ENCODE data around the gene RICTOR. TPM values are rescaled to one million over a fixed set of nuclear protein-coding genes. Genes with fewer than 3 reads are reported as not detected.
A peak's percentile ranks its signal among the peaks of the same experiment; 100 is the strongest.

Gene RICTOR
- total and polyA plus RNA-seq, 9 of the 15 experiments (the other 6 are each of a cell fraction or from before 2014, with no cell fraction given), result 13.9 to 46.6 (median 22.6) TPM

DNA sequence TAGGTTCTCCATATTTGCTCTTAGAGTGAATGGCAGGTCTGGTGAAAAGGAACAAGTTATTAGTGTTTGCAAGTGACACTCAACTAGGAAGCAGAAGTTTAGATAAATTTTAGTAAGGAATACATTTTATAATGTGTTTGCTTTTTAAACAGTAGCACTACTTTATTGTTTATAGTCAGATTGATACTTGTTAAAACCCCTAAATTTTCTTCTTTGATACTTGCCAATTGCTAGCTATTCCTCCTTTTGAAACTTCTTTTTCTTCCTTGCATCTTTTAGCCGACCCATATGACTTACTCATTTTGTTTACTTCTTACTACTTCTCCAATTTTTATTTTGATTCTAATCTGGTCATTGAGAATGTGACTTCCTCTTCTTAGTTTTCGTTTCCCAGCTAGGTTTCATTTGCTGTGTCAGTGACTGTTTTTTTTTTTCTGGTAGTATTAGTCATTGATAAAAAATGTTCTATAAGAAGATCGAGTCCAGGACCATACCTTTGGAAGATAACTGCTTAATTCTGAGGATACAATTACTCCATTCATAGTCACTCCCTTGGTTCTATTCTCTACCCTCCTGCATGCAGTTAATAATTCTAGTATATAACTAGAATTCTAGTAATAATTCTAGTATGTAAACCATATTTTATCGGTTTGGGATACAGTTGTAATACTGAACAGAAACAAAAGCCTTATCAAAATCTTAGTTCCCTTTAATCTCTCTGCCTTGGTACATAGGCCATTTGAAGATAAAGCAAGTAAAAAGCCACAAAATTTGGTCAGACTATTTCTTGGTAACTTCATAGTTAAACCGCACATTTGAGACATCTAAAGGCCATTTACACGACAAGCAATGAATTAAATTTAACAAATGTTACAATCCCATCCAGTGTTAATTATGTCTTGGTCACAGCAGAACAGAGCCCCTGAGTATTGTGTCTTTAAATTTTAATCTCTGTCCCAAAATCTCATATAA lies 2.8 kb upstream of the RICTOR start (continued):
- TF ChIP-seq, protein P1, sequence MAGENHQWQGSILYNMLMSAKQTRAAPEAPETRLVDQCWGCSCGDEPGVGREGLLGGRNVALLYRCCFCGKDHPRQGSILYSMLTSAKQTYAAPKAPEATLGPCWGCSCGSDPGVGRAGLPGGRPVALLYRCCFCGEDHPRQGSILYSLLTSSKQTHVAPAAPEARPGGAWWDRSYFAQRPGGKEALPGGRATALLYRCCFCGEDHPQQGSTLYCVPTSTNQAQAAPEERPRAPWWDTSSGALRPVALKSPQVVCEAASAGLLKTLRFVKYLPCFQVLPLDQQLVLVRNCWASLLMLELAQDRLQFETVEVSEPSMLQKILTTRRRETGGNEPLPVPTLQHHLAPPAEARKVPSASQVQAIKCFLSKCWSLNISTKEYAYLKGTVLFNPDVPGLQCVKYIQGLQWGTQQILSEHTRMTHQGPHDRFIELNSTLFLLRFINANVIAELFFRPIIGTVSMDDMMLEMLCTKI (IDR thresholded peaks at IDR 0.05; ENCODE audit: partially characterized antibody), result no peak
- TF ChIP-seq ASH1L (IDR thresholded peaks at IDR 0.05; ENCODE audit: borderline replicate concordance, low read depth, partially characterized antibody), result peak; percentile 25
- TF ChIP-seq, protein P2, sequence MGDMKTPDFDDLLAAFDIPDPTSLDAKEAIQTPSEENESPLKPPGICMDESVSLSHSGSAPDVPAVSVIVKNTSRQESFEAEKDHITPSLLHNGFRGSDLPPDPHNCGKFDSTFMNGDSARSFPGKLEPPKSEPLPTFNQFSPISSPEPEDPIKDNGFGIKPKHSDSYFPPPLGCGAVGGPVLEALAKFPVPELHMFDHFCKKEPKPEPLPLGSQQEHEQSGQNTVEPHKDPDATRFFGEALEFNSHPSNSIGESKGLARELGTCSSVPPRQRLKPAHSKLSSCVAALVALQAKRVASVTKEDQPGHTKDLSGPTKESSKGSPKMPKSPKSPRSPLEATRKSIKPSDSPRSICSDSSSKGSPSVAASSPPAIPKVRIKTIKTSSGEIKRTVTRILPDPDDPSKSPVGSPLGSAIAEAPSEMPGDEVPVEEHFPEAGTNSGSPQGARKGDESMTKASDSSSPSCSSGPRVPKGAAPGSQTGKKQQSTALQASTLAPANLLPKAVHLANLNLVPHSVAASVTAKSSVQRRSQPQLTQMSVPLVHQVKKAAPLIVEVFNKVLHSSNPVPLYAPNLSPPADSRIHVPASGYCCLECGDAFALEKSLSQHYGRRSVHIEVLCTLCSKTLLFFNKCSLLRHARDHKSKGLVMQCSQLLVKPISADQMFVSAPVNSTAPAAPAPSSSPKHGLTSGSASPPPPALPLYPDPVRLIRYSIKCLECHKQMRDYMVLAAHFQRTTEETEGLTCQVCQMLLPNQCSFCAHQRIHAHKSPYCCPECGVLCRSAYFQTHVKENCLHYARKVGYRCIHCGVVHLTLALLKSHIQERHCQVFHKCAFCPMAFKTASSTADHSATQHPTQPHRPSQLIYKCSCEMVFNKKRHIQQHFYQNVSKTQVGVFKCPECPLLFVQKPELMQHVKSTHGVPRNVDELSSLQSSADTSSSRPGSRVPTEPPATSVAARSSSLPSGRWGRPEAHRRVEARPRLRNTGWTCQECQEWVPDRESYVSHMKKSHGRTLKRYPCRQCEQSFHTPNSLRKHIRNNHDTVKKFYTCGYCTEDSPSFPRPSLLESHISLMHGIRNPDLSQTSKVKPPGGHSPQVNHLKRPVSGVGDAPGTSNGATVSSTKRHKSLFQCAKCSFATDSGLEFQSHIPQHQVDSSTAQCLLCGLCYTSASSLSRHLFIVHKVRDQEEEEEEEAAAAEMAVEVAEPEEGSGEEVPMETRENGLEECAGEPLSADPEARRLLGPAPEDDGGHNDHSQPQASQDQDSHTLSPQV (IDR thresholded peaks at IDR 0.05), result no peak; the same call in 1 of the 2 replicates
- TF ChIP-seq, protein P3, sequence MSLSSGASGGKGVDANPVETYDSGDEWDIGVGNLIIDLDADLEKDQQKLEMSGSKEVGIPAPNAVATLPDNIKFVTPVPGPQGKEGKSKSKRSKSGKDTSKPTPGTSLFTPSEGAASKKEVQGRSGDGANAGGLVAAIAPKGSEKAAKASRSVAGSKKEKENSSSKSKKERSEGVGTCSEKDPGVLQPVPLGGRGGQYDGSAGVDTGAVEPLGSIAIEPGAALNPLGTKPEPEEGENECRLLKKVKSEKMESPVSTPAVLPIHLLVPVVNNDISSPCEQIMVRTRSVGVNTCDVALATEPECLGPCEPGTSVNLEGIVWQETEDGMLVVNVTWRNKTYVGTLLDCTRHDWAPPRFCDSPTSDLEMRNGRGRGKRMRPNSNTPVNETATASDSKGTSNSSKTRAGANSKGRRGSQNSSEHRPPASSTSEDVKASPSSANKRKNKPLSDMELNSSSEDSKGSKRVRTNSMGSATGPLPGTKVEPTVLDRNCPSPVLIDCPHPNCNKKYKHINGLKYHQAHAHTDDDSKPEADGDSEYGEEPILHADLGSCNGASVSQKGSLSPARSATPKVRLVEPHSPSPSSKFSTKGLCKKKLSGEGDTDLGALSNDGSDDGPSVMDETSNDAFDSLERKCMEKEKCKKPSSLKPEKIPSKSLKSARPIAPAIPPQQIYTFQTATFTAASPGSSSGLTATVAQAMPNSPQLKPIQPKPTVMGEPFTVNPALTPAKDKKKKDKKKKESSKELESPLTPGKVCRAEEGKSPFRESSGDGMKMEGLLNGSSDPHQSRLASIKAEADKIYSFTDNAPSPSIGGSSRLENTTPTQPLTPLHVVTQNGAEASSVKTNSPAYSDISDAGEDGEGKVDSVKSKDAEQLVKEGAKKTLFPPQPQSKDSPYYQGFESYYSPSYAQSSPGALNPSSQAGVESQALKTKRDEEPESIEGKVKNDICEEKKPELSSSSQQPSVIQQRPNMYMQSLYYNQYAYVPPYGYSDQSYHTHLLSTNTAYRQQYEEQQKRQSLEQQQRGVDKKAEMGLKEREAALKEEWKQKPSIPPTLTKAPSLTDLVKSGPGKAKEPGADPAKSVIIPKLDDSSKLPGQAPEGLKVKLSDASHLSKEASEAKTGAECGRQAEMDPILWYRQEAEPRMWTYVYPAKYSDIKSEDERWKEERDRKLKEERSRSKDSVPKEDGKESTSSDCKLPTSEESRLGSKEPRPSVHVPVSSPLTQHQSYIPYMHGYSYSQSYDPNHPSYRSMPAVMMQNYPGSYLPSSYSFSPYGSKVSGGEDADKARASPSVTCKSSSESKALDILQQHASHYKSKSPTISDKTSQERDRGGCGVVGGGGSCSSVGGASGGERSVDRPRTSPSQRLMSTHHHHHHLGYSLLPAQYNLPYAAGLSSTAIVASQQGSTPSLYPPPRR (CRISPR knock-in tag; IDR thresholded peaks at IDR 0.05; ENCODE audit: borderline replicate concordance), result no peak
- no peak for TF ChIP-seq TCF7 (IDR thresholded peaks at IDR 0.05; ENCODE audit: borderline replicate concordance)
